Kidney tubule cell (primary cell): ENCODE data around the gene SENP5.
"Not testable (repeated sequence)": the region's sequence is repeated elsewhere in the genome, so short reads cannot be mapped to it uniquely, and the experiment has no call there.

ENCODE experiments used
- DNase-seq: peaks from one replicate; pipeline ENCODE4 v3.0.0-alpha.2; 2018; ENCODE audit warnings: low spot score

Gene SENP5

DNA sequence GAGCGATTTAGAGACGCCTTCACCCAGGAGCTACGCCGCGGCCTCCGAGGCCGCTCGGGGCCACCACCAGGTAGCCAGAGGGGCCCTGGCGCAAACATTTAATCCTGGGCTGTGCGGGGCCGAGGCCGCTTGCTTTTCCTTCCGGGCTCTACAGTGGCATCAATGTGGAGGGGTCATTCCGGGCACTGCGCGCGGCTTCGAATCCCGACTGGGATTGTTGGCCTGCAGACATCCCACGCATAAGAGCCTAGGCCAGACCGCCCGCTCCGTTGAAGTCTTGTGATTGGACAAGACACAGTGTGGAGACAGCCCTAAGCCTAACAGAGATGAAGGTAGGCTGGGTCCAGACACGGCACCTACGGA lies 75.2 kb downstream of the SENP5 start:
- peak; percentile 13 for DNase-seq

DNA sequence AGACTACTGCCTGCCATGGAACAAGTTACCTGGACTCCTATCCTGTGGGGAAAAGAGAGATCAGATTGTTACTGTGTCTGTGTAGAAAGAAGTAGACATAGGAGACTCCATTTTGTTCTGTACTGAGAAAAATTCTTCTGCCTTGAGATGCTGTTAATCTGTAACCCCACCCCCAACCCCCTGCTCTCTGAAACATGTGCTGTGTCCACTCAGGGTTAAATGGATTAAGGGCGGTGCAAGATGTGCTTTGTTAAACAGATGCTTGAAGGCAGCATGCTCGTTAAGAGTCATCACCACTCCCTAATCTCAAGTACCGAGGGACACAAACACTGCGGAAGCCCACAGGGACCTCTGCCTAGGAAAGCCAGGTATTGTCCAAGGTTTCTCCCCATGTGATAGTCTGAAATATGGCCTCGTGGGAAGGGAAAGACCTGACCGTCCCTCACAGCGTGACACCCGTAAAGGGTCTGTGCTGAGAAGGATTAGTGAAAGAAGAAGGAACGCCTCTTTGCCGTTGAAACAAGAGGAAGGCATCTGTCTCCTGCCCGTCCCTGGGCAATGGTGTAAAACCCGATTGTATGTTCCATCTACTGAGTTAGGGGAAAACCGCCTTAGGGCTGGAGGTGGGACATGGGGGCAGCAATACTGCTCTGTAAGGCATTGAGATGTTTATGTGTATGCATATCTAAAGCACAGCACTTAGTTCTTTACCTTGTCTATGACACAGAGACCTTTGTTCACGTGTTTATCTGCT lies 76.5 kb downstream of the SENP5 start:
- DNase-seq = not testable (repeated sequence)

DNA sequence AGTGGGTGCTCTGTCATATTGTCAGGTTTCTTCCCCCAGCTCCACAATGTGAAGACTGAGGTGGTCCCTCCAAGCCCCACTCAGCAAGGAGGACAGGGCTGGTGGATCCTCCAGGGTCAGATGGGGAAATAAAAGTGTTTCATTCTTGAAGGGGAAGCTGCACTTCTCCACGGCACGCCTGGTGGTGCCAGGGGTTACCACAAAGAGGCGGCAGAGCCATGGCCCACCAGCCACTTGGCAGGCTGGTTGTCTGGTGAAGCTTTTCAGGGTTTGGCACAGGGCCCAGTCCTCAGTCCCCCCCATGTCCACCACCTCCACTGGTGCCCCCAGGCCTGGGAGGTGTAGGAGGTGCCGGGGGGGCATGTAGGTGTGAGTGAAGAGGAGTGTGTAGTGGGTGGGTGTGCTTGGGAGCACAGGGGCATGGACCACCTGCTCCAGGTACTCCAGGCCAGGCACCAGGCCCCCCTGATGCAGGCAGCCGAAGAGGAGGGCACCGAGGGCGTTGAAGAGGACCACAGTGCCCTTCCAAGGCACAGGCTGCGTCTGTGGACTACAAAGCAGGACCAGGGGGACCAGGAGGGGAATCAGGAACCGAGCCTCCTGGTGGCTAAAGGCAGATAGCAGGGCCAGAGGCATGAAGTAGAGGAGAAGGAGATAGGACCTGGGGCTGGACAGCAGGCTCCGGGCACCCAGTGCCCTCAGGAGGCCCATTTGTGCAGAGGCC lies 79.6 kb downstream of the SENP5 start:
- DNase-seq = no peak

DNA sequence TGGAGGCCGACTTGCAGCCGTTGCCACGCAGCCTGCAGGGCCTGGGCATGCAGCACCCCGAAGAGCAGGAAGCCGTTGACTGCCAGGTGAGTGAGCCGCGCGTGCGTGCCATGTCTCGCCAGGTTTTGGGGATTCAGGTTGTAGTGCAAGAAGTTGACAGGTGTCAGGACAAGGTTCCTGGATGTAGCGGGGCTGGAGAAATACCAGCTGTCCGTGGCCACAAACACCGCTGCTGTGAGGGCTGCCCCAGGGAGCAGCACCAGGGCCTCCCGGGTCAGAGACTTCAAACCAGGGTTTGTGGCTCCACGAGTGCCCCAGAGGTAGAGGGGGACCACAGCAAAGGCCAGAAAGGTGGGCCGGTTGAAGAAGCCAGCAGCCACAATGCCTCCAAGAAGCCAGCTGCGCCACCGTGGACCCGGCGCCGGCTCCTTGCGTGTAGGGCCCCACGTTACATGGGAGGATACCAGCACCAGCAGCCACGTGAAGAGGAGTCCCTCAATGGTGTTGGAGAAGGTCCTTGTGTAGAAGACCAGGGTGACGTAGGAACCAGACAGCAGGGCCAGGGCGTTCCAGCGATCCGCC lies 80.2 kb downstream of the SENP5 start:
- no peak for DNase-seq

DNA sequence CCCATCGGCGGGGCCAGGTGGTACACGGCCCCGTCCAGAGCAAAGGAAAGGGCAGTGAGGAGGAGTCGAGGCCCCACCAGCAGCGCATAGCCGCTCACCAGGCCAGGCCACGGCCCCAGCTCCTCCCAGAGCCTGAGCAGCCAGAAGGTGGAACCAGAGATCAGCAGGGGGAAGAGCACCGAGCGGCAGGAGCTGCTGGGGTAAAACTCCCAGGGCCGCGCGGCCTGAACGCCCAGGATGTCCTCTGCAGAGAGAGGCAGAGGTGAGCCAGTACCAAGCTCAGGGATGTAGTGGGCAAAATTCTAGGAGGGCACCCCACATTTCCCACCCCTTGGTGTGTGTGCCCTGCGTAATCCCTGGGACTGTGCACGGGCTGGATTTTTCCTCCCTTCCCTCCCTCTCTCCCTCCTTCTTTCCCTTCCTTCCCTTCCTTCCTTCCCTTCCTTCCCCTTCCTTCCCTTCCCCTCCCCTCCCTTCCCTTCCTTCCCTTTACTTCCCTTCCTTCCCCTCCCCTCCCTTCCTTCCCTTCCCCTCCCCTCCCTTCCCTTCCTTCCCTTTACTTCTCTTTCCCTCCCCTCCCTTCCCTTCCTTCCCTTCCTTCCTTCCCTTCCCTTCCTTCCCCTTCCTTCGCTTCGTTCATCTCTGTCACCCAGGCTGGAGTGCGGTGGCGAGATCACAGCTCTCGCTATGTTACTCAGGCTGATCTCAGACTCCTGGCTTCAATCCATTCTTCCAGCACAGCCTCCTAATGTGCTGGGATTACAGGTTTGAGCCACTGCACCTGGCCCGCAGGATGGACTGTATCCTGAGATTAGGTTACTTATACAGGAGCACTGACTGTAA lies 80.9 kb downstream of the SENP5 start:
- DNase-seq = peak; percentile 16

DNA sequence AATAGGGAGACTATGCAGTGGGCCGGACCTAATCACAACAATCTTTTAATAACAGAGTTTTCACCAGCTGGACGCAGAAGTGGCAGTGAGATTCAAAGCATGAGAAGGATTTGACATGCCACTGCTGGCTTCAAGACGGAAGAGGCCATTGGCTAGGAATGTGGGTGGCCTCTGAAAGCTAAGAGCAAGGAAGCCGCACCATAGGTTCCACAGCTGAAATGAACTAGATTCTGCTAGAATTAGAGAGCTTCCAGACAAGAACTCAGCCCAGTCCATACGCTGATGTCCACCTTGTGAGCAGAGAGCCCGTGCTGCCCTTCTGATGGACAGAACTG lies 81.5 kb downstream of the SENP5 start:
- no peak for DNase-seq

DNA sequence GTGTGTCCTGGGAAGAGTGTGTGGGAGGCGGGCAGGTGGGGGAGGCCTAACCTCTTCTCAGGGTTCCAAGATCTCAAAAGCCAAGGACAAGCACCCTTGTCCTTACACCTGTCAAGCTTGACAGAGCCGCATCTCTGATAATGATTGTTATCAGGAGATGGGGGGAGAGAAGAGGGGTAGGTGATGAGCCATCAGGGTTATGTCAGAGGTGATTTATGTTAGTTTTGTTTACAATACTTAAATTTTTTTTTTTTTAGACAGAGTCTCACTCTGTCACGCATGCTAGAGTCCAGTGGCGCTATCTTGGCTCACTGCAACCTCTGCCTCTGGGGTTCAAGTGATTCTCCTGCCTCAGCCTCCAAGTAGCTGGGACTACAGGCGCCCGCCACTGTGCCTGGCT lies 82.0 kb downstream of the SENP5 start:
- DNase-seq = no peak

DNA sequence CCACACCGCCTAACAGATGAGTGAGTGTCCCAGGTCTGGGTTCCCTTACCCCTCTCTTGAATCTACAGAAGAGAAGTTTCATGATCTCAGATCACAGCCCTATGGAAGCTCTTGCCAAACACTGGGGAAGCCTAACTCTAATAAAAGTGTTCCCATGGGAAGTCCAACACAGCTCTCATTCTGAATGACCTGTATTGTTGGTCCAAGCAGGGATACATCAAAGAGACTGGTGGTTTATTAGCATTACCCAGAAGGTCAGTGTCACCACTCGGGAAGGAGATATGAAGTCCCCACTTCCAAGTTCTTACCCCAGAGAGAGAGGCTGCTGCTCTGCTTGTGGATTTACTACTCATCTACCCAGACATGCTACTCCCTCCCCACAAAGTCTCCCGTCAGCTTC lies 83.7 kb downstream of the SENP5 start:
- DNase-seq = no peak

DNA sequence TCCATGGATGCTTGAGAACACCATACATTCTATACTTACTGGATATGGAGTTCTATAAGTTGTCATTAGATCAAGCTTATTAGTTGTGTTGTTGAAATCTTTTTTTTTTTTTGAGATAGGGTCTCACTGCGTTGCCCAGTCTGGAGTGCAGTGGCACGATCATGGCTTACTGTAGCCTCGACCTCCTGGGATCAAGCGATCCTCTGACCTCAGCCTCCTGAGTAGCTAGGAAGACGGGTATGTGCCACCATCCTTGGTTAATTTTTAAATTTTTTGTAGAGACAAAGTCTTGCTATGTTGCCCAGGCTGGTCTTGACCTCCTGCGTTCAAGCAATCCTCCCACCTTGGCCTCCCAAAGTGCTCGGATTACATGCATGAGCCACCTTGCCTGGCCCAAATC lies 87.1 kb downstream of the SENP5 start:
- DNase-seq = no peak

DNA sequence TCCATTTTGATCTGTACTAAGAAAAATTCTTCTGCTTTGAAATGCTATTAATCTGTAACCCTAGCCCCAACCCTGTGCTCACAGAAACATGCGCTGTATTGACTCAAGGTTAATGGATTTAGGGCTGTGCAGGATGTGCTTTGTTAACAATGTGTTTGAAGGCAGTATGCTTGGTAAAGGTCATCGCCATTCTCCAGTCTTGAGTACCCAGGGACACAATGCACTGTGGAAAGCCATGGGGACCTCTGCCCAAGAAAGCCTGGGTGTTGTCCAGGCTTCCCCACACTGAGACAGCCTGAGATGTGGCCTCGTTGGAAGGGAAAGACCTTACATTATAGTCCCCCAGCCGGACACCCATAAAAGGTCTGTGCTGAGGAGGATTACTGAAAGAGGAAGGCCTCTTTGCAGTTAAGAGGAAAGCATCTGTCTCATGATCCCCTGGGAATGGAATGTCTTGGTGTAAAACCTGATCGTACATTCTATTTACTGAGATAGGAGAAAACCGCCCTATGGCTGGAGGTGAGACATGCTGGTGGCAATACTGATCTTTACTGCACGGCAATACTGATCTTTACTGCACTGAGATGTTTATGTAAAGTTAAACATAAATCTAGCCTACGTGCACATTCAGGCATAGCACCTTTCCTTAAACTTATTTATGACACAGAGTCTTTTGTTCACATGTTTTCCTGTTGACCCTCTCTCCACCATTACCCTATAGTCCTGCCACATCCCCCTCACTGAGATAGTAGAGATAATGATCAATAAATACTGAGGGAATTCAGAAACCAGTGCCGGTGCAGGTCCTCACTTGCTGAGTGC lies 94.6 kb downstream of the SENP5 start:
- no peak for DNase-seq

DNA sequence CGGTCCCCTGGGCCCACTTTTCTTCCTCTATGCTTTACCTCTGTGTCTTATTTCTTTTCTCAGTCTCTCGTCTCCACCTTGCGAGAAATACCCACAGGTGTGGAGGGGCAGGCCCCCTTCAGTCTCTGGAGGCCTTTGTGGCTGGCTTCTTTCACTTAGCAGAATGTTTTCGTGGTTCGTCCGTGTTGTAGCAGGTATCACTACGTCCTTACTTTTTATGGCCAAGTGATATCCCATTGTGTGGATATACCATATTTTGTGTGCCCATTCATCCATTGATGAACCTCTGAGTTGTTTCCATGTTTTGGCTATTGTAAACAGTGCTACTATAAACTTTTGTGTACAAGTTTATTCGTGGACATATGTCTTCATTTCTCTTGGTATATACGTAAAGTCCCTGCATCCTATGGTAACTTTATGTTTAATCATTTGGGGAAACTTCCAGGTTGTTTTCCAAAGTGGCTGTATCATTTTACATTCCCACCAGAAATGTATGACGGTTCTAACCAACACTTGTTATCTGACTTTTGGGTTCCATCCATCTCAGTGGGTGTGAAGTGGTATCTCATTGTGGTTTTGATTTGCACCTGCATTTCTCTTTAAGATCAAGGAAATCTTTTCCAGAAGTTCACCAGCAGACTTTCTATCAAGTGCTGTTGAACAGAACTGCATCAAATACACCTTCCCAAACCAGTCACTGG lies 95.4 kb downstream of the SENP5 start:
- no peak for DNase-seq

DNA sequence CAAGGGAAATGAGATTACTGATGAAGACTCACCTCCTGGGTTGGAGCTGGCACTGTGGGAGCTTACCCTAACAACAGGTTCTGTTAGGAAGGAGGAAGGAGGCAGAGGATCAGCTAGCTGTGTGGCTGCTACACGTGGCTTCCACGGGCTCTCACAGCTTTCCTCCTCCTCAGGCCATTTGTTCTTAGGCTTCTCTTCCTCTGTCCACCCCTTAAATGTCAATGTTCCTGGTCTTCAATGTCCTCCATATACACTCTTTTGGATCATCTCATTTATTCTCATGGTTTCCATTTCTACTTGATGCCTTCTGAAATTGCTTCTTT lies 95.9 kb downstream of the SENP5 start:
- no peak for DNase-seq

DNA sequence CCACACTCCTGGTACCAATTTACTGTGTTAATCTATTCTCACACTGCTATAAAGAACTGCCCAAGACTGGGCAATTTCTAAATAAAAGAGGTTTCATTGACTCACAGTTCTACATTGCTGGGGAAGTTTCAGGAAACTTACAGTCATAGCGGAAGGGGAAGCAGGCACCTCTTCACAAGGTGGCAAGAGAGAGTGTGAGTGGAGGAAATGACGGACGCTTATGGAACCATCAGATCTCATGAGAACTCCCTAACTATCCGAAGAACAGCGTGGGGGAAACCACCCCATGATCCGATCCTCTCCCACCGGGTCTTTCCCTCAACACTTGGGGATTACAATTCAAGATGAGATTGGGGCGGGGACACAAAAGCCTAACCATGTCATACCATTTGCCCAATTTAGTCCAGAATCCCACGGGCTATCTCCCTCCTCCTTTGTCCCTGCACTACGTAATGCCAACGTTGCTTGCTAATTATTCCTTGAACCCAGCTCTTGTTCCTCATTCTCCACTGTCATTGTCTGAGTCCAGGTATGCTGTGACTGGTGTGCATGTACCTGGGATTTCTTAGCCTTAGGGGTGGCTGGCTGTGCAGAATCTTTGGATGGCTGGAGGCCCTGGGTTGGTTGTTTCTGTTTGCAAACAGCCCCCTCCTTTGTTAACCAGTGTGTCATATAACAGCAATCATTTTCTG lies 97.5 kb downstream of the SENP5 start:
- no peak for DNase-seq

DNA sequence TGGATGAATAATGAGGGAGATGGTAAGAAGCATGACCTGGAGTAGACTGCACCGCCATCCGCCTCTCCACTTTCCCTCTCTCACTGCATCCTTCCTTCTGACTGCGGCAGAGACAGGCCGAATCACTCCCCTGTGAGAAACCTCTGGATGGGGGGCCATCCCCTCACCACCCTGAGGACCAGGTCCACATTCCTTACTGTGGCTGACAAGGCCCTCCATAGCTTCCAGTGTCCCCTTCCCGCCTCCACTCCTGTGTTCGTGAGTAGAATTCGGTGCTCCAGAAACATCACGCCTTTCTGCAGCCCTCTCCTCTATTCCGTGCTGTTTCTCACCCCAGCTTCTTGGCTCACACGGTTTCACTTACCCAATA lies 98.1 kb downstream of the SENP5 start:
- DNase-seq = no peak

DNA sequence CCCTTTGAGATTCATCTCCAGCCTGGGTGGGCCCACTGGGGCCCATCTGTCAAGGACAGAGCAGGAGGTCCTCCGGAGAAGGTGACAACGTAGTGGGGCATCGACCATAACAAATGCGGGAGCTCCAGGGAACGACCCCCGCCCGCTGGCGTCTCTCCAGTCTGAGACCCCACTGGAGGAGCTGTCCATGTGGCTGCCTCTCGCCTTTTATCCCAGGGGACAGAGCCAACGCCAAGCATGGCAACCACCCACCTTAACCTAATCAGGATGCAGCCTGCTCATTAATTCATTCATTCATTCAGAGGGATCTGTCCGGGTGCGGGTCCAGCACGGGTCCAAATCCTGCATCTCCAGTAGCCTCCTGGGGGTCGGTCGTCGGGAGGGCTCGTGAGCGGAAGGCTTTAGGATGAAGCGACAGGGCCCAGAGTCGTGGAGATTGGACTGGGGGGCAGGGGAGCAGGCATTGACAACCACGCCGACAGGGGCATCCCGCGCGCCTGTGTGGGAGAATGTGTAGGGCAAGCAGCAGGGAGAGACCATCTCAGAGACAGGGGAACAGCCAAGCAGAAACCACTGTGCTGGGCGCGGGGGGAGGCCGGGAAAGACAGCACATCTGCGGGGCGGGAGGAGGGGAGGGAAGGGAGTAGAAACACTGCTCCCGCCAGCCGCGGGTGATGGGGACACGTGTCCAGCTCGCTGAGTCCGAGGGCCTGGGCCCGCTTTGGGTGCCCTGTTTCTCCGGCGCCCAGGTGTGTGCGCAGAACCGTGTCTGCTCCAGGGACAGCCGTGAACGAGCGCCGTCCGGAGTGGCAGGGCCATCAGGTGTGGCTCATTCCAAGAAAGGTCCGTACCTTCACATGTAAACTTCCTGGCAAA lies 99.0 kb downstream of the SENP5 start:
- DNase-seq = no peak

DNA sequence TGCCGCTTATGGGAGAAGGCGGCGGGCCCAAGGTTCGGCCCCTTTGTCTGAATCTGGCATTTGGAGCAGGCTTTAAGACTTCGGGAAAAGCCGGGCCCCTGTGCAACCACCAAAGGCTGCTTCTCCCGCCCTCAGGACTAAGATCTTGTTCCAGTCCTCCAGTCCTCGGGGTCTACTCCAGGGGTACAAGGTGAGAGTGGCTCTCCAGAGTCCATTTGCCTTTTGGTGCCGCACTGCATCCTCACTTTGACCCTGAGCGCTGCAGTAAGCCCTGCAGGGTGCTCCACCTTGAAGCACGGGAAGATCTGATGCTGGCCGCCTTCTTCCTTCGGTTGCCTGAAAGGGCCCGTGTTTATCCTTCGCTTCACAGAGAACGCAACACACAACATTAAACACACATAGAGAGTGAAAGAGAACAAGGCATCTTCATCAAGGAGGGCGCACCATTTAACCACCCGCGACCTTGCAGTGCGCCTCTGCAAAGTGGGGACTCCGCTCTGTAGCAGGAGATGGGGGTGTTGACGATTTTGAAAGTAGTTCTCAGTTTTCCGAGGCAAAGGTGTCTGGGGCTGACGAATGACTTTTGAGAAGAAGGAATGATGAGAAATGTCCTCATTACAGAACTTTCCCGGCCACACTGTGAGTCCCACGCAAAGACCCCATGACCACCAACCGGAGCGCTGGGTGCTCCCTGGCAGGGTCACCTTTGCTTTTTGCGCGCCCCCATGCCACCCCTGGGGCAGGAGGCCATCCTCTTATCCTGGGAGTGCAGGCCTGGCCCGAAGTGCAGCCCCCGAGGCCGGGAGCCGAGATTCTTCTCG lies 99.9 kb downstream of the SENP5 start:
- no peak for DNase-seq

DNA sequence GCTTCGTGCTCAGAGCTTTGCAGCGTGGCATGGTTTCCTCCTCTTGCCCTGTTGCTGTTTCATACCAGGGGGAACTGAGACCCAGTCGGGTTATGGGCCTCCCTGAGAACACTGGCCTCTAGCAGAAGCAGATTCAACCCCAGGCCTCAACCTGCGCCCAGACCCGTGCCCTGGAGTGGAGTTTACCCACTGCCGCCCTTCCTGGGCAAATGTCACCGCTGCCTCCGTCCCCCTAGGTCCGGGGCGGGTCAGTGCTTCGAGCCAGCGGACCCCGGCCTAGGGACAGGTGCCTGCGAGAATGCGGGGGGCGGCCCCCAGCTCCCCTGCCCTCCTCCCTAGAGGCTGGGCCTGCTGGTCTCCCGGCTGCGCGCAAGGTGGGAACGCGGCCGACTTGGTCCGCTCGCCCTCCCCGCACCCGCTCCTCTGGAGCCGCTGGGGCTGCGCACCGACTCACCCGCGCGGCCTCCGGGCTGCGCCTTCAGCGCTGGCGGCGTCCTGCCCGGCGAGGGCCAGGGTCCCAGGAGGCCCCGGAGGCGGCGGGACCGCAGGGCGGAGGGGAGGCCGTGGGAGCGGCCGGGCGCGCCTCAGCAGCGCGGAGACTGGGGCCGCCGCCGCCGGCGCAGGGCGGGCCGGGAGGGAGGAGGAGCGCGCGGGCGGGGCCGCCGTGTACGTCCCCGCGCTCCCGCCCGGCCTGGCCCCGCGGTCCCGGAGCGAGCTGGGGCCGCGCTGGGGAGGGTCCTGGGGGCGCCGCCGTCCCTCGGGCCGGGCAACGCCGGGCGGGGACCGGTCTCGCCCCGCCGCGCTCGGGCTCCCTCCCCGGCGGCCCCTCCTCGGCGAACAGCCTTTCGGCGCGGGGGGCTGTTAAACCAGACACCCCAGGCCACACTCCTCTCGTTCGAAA lies 100.8 kb downstream of the SENP5 start, which contains the start of gene PIGZ:
PIGZ (minus strand) TSS at position 601 of the 901 bp plus-strand sequence. CDS start 16,802 bp downstream, outside the sequence.
- DNase-seq = peak; percentile 48
